Urinary bladder (tissue), 4 donors: ENCODE measurements around the gene ARG1. TPM values are rescaled to one million over a fixed set of nuclear protein-coding genes. Genes with fewer than 3 reads are reported as not detected.

Experiments
- DNase-seq: peaks from one replicate; pipeline ENCODE4 v3.0.0-alpha.2; 2015; ENCODE audit errors: extremely low spot score
- H3K27ac ChIP-seq: one replicate; pipeline ENCODE4 v1.5.1; 2013; ENCODE audit warnings: low read depth, mild to moderate bottlenecking, moderate library complexity
- H3K36me3 ChIP-seq: one replicate; pipeline ENCODE4 v1.6.1; 2013; ENCODE audit warnings: mild to moderate bottlenecking, moderate library complexity; ENCODE audit not compliant: insufficient read depth
- H3K4me1 ChIP-seq: one replicate; pipeline ENCODE4 v1.6.1; 2013; ENCODE audit warnings: mild to moderate bottlenecking, moderate library complexity; ENCODE audit not compliant: insufficient read depth
- H3K4me3 ChIP-seq: one replicate; pipeline ENCODE4 v1.5.1; 2013; ENCODE audit warnings: low read depth, low read length
- WGBS: extraction: QIAGEN DNeasy Blood & Tissue Kit; methylation state at CpG from one replicate; pipeline ENCODE4 v1.1.7; 2013; 5-methylcytosine and 5-hydroxymethylcytosine counted together
- polyA plus RNA-seq: library from polyadenylated mRNA; stranded (reverse); fragments of 200-250 nt; gene quantifications from one replicate; pipeline ENCODE4 v1.2.3, GENCODE V29; 2013
- total RNA-seq: library from RNA; depleted of rRNA; stranded (reverse); fragments of >200 nt; gene quantifications from one replicate; pipeline ENCODE4 v1.2.3, GENCODE V29; 2014
- donor health status: healthy with polysubstance abuse.
- donor health status: healthy.

ARG1 gene
- total and polyA plus RNA-seq, 2 donors: 0.53 to 1.1 TPM

- Histone ChIP-seq H3K36me3 (no peaks in the 10 kb centered on the region), H3K4me1 (no peaks in the 10 kb centered on the region), H3K4me3 (no peak overlapping the region), H3K27ac (no peak overlapping the region)
- DNase-seq: no peak
- WGBS: 73% methylated on average over 4 of the region's 4 CpGs
These were observed 14.1 kb upstream of the ARG1 start for GRCh38 chr6:131558922-131559321.

- Histone ChIP-seq H3K36me3 (no peaks in the 10 kb centered on the region), H3K27ac (no peak overlapping the region), H3K4me3 (no peak overlapping the region), H3K4me1 (no peaks in the 10 kb centered on the region)
- 79% methylated on average over 4 of the region's 4 CpGs for WGBS
- DNase-seq: no peak
These were observed 10.9 kb upstream of the ARG1 start for GRCh38 chr6:131561925-131562707.

- WGBS: 68% methylated on average over 2 of the region's 2 CpGs
- DNase-seq: no peak
- Histone ChIP-seq H3K36me3 (no peaks in the 10 kb centered on the region), H3K4me3 (no peak overlapping the region), H3K4me1 (no peaks in the 10 kb centered on the region), H3K27ac (no peak overlapping the region)
These were observed 8.0 kb upstream of the ARG1 start for GRCh38 chr6:131565056-131565455.

- H3K4me3 ChIP-seq: no peak overlapping the region
- H3K27ac ChIP-seq: no peak overlapping the region
- DNase-seq: no peak
- no peaks in the 10 kb centered on the region for H3K4me1 ChIP-seq
- WGBS: 71% methylated on average over 4 of the region's 4 CpGs
- no peaks in the 10 kb centered on the region for H3K36me3 ChIP-seq
These were observed 4.3 kb upstream of the ARG1 start for GRCh38 chr6:131568726-131569125.

GRCh38 chr6:131574133-131574532 is 1.1 kb downstream of the ARG1 start:
- no peaks in the 10 kb centered on the region for H3K36me3 ChIP-seq
- no peaks in the 10 kb centered on the region for H3K4me1 ChIP-seq
- WGBS: 47% methylated on average over 2 of the region's 2 CpGs
- no peak overlapping the region for H3K4me3 ChIP-seq
- no peak overlapping the region for H3K27ac ChIP-seq
- no peak for DNase-seq

GRCh38 chr6:131574686-131575085 is 1.7 kb downstream of the ARG1 start:
- no peaks in the 10 kb centered on the region for H3K4me1 ChIP-seq
- H3K36me3 ChIP-seq: no peaks in the 10 kb centered on the region
- DNase-seq: no peak
- H3K27ac ChIP-seq: no peak overlapping the region
- WGBS: 95% methylated on average over 4 of the region's 4 CpGs
- no peak overlapping the region for H3K4me3 ChIP-seq

GRCh38 chr6:131575834-131576478 is 2.9 kb downstream of the ARG1 start:
- H3K4me1 ChIP-seq: no peaks in the 10 kb centered on the region
- DNase-seq: no peak
- 92% methylated on average over 5 of the region's 5 CpGs for WGBS
- H3K27ac ChIP-seq: no peak overlapping the region
- H3K4me3 ChIP-seq: no peak overlapping the region
- peaks cover 3% of the 10 kb centered on the region for H3K36me3 ChIP-seq

- peaks cover 6% of the 10 kb centered on the region for H3K36me3 ChIP-seq
These were observed 8.5 kb downstream of the ARG1 start for GRCh38 chr6:131581523-131581922.

GRCh38 chr6:131586543-131586942 is 13.5 kb downstream of the ARG1 start:
- H3K27ac ChIP-seq: no peak overlapping the region
- no peak overlapping the region for H3K4me3 ChIP-seq
- DNase-seq: no peak
- H3K36me3 ChIP-seq: peaks cover 14% of the 10 kb centered on the region
- 92% methylated on average over 4 of the region's 4 CpGs for WGBS
- H3K4me1 ChIP-seq: no peaks in the 10 kb centered on the region

More at GRCh38 chr6:131581523-131581922, 8.5 kb downstream of the ARG1 start:
- no peaks in the 10 kb centered on the region for H3K4me1 ChIP-seq
- H3K27ac ChIP-seq: no peak overlapping the region
- H3K4me3 ChIP-seq: no peak overlapping the region
- DNase-seq: no peak

GRCh38 chr6:131587909-131588308 is 14.9 kb downstream of the ARG1 start:
- 94% methylated on average over 4 of the region's 4 CpGs for WGBS
- Histone ChIP-seq H3K4me1 (no peaks in the 10 kb centered on the region), H3K36me3 (peaks cover 14% of the 10 kb centered on the region), H3K27ac (no peak overlapping the region), H3K4me3 (no peak overlapping the region)
- DNase-seq: no peak

GRCh38 chr6:131588643-131589042 is 15.6 kb downstream of the ARG1 start:
- no peak for DNase-seq
- Histone ChIP-seq H3K4me1 (no peaks in the 10 kb centered on the region), H3K4me3 (no peak overlapping the region), H3K36me3 (peaks cover 14% of the 10 kb centered on the region), H3K27ac (no peak overlapping the region)
- 84% methylated on average over 2 of the region's 2 CpGs for WGBS

- WGBS: 85% methylated on average over 2 of the region's 2 CpGs
These were observed 19.9 kb downstream of the ARG1 start for GRCh38 chr6:131592935-131593334.

GRCh38 chr6:131594074-131594473 is 21.0 kb downstream of the ARG1 start:
- WGBS: 96% methylated on average over 11 of the region's 11 CpGs
- no peak overlapping the region for H3K27ac ChIP-seq
- no peaks in the 10 kb centered on the region for H3K4me1 ChIP-seq
- DNase-seq: no peak
- no peak overlapping the region for H3K4me3 ChIP-seq
- peaks cover 13% of the 10 kb centered on the region for H3K36me3 ChIP-seq

More at GRCh38 chr6:131592935-131593334, 19.9 kb downstream of the ARG1 start:
- Histone ChIP-seq H3K36me3 (peaks cover 17% of the 10 kb centered on the region), H3K27ac (no peak overlapping the region), H3K4me3 (no peak overlapping the region), H3K4me1 (no peaks in the 10 kb centered on the region)
- DNase-seq: no peak

- no peak overlapping the region for H3K27ac ChIP-seq
- WGBS: 90% methylated on average over 3 of the region's 3 CpGs
- H3K4me1 ChIP-seq: no peaks in the 10 kb centered on the region
- peaks cover 7% of the 10 kb centered on the region for H3K36me3 ChIP-seq
- no peak overlapping the region for H3K4me3 ChIP-seq
- DNase-seq: no peak
These were observed 24.4 kb downstream of the ARG1 start for GRCh38 chr6:131597446-131597845.
